Stimulated activated CD8-positive, alpha-beta memory T cell treated with anti-CD3 and anti-CD28 coated beads, Interleukin-4, amount 100 ng/mL, for 24 hours (primary cell): ENCODE data around the gene UGT2B17.
"Not testable (repeated sequence)": the region's sequence is repeated elsewhere in the genome, so short reads cannot be mapped to it uniquely, and the experiment has no call there.

ENCODE experiments used
- DNase-seq: peaks from one replicate; pipeline ENCODE4 v3.0.0-alpha.2; 2020; ENCODE audit warnings: low read depth

The UGT2B17 gene

DNA sequence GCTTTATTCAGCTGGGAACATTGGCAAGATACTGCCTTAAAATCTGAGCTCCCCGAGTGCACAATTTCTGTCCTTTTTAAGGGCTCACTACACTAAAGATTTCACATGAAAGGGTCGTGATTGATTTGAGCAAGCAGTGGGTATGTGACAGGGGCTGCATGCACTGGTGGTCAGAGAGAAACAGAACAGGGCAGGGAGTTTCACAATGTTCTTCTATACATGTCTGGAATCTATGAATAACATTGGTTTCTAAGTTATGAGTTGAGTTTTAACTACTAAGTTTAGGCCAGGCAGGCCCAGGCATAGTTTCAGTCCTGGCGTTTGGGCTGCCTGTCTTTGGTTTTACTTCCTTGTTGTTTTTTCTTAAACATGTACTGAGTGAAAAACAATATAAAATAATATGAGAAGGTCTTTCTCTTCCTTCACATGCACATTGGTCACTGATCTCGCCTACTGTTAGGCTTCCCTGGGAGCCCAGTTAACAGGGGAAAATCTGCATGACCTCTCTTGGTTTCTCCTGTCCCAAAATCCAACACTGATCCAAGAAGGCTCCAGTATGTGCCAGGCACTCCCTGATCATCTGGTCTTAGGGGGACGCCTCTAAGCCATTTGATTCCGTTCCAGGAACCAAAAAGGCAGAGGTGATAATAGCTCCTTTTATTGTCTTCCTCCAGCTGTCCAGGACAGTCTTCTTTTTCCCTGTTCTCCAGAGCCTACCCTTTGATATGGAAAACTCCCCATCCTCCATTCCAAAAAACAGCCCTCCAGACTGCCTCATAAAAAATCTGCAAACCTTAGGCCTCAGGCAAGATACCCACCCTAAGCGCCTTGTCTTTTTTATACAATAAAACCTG is at the start of gene UGT2B17:
Gene UGT2B17 (minus strand): TSS at position 51 of the 854 bp plus-strand sequence. CDS start 7,838 bp downstream, outside the sequence.
- DNase-seq: no peak

- DNase-seq: not testable (repeated sequence)
Measured at GRCh38 chr4:68622731-68623130, 46.6 kb upstream of the UGT2B17 start.

DNA sequence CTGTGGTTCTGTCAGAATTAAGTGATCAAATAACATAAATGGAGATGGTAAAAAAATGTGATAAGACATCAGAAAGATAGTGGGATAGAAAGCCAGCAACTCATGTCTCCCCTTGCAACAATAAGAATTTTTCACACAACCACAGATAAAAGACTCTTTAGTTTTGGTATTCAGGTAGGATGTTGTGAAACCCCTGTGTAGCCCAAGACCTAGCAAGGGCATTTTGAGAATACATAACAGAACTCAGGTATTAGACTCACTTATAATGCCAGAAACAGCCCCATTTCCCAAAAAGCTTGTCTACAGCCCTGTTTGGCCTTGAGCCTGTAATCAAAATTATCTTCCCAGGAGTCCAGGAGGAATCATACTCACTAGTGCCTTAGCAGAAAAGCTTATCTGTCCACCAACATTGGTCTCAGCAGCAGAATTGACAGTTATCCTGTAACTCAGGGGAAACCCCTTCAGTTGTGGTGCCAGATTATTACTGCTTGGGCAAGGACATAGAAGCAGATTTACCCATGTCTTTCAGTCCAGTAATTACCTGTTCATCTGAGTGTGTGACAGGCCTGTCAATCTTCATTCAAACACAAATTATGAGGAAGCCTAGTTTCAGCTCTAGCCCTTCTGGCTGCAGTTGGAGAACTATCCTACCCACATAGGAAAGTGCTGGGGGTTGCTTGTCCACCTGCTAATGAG is 41.0 kb upstream of the UGT2B17 start:
- no peak for DNase-seq

DNA sequence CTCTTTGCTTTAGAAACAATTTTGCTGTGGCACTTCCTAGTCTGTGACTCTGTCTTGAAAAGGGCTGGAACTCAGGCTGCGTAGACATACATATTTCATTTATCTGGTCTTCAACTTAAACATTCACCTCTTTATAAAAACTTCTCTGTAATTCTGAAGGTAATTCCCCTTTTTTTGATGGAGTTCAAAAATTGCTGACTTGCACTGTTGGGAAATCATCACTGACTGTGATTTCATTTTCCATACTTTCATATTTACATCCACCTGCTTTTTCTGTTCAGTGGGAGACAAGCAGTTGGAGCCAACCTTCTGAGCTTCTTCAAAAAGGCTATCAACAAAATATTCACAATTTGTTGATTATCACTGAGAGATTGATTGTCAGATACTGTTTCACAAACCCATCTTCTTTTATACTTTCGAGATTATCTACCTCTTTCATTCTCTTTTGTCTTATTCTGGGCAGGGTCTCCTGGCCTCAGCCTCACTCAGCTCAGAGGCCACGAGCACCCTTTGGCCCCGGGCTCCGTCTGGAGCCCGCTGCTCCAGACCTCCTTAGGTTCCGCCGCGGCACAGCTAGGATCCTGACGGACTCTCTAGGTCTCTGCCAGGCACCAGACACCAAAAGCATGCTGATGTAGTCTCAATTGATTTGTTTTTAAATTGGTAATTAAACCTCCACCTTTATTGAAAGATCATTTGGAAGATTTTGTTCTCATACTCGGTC is 39.7 kb upstream of the UGT2B17 start:
- DNase-seq: no peak

- no peak for DNase-seq
Measured at GRCh38 chr4:68613752-68614151, 37.6 kb upstream of the UGT2B17 start.

DNA sequence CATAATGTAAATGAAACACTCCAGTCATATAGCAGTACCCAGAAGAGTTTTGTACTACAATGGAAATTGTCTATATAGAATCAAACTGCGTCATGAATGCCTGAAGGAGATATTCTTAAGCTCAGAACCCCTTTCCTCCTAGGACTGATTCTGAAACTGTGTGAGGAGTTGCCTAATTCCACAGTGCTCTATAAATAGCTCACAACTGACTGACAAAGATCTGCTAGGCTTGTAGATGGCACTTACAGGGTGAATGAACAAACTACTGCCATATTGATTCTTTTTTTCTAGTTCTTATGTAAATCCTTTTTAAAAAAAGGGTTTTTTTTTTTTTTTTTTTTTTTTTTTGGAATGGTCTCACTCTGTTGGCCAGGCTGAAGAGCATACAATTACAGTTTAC is 30.1 kb upstream of the UGT2B17 start:
- no peak for DNase-seq

- DNase-seq: no peak
Measured at GRCh38 chr4:68599150-68599549, 23.0 kb upstream of the UGT2B17 start.

DNA sequence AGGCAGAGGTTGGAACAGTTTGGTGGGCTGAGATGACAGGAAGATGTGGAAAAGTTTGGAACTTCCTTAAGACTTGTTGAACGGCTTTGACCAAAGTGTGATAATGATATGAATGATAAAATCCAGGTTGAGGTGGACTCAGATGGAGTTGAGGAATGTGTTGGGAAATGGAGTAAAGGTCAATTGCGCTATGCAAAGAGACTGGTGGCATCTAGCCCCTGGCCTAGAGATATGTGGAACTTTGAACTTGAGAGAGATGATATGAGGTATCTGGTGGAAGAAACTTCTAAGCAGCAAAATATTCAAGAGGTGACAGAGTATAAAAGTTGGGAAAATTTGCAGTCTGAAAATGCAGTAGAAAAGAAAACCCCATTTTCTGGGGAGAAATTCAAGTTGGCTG is 21.4 kb upstream of the UGT2B17 start:
- DNase-seq: no peak

DNA sequence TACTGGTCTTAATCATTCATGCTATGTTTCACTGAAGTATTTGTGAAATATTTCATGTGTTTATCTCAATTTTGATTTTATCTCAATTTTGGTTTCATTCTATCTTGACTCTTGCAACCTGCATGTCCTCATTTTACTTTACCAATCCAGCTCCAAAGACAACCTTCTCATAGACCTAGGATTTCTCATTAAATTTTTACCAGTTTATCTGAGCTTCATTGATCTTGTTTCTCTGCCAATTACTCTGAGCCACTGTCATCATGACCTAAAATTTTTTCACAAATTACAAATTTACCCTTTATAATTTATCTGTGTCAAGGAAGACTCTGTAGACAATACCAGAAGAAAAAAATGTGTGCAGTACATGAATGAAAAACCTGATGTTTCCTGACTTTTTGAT is 18.6 kb upstream of the UGT2B17 start:
- DNase-seq: no peak

- DNase-seq: no peak
Measured at GRCh38 chr4:68593112-68593511, 17.0 kb upstream of the UGT2B17 start.

DNA sequence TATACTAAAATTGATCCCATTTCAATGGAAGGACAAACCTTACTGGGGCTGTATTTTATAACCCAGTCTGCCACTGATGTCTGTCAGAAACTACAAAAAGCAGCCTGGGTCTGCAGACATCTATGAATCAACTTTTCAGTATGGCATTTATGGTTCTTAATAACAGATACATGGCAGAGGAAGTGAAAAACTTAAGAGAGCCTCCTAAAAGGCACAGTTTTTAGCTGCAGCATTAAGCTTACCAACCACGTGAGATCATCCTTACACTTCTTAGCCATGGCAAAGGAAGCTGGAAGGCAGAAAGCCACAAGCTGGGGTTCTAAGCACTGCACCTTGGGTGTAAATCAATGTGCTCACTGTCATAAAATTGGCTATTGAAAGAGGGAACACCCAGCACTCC is 16.6 kb upstream of the UGT2B17 start:
- DNase-seq: no peak

GRCh38 chr4:68591204-68591603 is 15.1 kb upstream of the UGT2B17 start:
- DNase-seq: no peak

- DNase-seq: no peak
Measured at GRCh38 chr4:68589790-68590189, 13.7 kb upstream of the UGT2B17 start.

GRCh38 chr4:68582339-68582717 is 6.2 kb upstream of the UGT2B17 start:
- DNase-seq: no peak

GRCh38 chr4:68581383-68582338 is 5.5 kb upstream of the UGT2B17 start:
- no peak for DNase-seq

DNA sequence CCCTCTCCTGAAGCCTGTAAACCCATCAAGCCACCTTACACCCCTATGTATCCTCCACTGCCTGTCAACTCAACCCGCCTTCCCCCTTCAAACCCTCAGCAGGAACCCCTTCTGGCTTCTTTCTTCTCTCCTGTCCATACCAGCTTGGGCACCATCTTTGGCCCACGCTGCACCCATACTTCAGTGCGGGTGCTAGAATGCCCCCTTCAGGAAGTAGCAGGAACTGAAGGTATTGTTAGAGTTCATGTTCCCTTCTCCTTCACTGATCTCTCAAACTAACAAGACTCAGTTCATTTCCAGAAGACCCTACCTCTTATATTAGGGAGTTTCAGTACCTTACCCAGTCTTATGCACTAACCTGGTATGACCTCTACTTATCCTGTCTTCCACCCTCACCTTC is 1.5 kb upstream of the UGT2B17 start:
- no peak for DNase-seq

DNA sequence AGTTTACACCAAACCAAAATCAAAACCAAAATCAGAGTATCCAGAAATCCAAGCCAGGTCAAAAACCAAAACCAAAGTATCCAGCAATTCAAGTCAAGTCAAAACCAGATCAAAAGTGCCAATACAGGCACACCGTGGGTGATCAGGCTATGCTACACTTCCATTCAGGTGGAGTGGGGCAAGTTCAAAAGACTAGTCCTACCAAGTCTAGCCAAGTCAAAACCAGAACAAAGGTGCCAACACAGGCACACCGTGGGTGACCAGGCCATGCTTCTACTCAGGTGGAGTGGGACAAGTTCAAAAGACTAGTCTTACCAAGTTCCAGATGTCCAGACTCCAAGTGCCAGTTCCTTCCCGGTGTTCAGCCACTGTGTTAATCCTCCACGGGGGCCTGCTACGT is 486 bp downstream of the UGT2B17 start:
- not testable (repeated sequence) for DNase-seq

GRCh38 chr4:68575081-68575480 is 1.0 kb downstream of the UGT2B17 start:
- no peak for DNase-seq

DNA sequence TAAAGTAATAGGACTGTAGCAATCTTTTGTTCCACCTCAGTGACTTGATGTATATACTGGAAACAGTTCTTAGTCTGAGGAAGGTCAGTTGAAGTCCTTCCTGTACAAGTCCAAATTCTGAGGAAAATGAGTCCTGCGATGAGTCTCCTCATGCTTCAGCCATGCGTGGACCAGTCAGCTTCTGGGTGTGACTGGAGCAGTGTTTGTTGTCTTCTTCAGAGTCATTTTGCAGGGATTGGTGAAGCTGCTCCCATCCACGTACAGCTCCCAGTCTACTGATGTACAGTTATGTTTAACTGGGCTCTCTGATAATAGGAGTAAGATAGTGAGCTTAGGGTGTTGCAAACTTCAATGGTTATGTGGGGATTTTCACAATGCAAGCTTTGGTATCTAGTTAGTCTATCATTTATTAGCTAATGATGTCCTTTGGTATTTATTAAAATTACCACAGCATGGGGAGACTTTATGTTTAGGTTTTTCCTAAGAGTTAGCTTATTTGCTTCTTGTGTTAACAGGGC is 3.4 kb downstream of the UGT2B17 start:
- DNase-seq: no peak

DNA sequence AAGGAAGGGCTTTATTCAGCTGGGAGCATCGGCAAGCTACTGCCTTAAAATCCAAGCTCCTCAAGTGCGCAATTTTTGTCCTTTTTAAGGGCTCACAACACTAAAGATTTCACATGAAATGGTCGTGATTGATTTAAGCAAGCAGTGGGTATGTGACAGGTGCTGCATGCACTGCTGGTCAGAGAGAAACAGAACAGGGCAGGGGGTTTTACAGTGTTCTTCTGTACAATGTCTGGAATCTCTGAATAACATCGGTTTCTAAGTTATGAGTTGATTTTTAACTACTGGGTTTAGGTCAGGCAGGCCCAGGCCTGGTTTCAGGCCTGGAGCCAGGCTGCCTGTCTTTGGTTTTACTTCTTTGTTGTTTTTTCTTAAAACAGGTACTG is 6.0 kb downstream of the UGT2B17 start:
- DNase-seq: no peak

DNA sequence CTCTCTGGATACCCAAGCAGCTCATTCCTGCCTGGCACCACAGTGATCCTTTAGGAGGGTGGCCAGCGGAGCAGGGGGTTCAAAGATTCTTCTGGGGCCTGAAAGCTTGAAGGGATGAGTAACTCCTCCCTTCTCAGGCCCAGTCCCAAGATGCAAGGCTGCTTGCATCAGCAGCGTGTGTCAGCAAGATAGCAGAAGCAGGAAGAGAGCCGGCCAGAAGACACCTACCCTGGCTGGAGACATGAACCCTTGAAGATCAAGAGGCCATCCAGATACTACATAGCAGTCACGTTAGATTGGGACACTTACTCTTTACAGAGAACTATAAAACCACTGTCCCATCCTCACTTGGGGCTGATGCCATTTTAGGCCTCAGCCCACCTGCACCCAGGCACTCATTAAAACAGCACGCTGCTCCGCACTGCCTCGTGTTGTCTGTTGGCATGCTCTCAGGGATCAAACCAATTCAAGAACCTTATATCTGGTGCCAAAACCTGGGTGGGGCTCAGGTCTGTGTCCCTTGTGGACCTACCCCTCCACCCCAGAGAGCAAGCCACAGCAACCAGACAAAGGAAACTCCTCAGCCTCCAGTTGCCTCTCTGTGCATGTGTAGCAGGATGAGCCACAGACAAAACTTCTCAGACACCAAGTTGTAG is 6.5 kb downstream of the UGT2B17 start:
- no peak for DNase-seq
